ENCODE measurements around the gene FRMPD4. TPM values are rescaled to one million over a fixed set of nuclear protein-coding genes. Genes with fewer than 3 reads are reported as not detected.

Gene FRMPD4
- total RNA-seq, 1 experiment from 2014 or later, result 1.4 TPM

GRCh38 chrX:12767856-12768255 is 629.6 kb downstream of the FRMPD4 start:
- peaks cover 8% of the 10 kb centered on the region for H3K27me3 Mint-ChIP-seq (ENCODE audit: low read depth)
- H3K4me1 Mint-ChIP-seq, result no peaks in the 10 kb centered on the region
- ATAC-seq (no peak), DNase-seq (ENCODE audit: low spot score) (no peak)
- CTCF ChIA-PET, result no interaction called here
- no peaks in the 10 kb centered on the region for H3K36me3 Mint-ChIP-seq
- POLR2A ChIA-PET, result no interaction called here
- no peak overlapping the region for H3K27ac Mint-ChIP-seq
- H3K4me3 Mint-ChIP-seq, result no peak overlapping the region
- TF ChIP-seq ELF4 (CRISPR knock-in tag; IDR thresholded peaks at IDR 0.05; ENCODE audit: low read depth) (no peak), CREB1 (CRISPR knock-in tag; IDR thresholded peaks at IDR 0.05) (no peak), ZSCAN18 (CRISPR knock-in tag; IDR thresholded peaks at IDR 0.05) (no peak), MXD4 (CRISPR knock-in tag; IDR thresholded peaks at IDR 0.05; ENCODE audit: borderline replicate concordance) (no peak), SMAD4 (CRISPR knock-in tag; IDR thresholded peaks at IDR 0.05) (no peak), E2F4 (CRISPR knock-in tag; IDR thresholded peaks at IDR 0.05; ENCODE audit: borderline replicate concordance, low read depth) (no peak), CDX4 (CRISPR knock-in tag; IDR thresholded peaks at IDR 0.05; ENCODE audit: borderline replicate concordance) (no peak), SOX15 (CRISPR knock-in tag; IDR thresholded peaks at IDR 0.05) (no peak), MAX (CRISPR knock-in tag; IDR thresholded peaks at IDR 0.05) (no peak), RELA (CRISPR knock-in tag; IDR thresholded peaks at IDR 0.05; ENCODE audit: borderline replicate concordance) (no peak), JUN (CRISPR knock-in tag; IDR thresholded peaks at IDR 0.05) (no peak), ZNF671 (CRISPR knock-in tag; IDR thresholded peaks at IDR 0.05) (no peak), PRDM15 (CRISPR knock-in tag; IDR thresholded peaks at IDR 0.05) (no peak)
- TF ChIP-seq, protein P1, sequence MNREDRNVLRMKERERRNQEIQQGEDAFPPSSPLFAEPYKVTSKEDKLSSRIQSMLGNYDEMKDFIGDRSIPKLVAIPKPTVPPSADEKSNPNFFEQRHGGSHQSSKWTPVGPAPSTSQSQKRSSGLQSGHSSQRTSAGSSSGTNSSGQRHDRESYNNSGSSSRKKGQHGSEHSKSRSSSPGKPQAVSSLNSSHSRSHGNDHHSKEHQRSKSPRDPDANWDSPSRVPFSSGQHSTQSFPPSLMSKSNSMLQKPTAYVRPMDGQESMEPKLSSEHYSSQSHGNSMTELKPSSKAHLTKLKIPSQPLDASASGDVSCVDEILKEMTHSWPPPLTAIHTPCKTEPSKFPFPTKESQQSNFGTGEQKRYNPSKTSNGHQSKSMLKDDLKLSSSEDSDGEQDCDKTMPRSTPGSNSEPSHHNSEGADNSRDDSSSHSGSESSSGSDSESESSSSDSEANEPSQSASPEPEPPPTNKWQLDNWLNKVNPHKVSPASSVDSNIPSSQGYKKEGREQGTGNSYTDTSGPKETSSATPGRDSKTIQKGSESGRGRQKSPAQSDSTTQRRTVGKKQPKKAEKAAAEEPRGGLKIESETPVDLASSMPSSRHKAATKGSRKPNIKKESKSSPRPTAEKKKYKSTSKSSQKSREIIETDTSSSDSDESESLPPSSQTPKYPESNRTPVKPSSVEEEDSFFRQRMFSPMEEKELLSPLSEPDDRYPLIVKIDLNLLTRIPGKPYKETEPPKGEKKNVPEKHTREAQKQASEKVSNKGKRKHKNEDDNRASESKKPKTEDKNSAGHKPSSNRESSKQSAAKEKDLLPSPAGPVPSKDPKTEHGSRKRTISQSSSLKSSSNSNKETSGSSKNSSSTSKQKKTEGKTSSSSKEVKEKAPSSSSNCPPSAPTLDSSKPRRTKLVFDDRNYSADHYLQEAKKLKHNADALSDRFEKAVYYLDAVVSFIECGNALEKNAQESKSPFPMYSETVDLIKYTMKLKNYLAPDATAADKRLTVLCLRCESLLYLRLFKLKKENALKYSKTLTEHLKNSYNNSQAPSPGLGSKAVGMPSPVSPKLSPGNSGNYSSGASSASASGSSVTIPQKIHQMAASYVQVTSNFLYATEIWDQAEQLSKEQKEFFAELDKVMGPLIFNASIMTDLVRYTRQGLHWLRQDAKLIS (CRISPR knock-in tag; IDR thresholded peaks at IDR 0.05; ENCODE audit: borderline replicate concordance), result no peak
- TF ChIP-seq, protein P2, sequence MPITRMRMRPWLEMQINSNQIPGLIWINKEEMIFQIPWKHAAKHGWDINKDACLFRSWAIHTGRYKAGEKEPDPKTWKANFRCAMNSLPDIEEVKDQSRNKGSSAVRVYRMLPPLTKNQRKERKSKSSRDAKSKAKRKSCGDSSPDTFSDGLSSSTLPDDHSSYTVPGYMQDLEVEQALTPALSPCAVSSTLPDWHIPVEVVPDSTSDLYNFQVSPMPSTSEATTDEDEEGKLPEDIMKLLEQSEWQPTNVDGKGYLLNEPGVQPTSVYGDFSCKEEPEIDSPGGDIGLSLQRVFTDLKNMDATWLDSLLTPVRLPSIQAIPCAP (CRISPR knock-in tag; IDR thresholded peaks at IDR 0.05), result no peak
- TF ChIP-seq, protein P3, sequence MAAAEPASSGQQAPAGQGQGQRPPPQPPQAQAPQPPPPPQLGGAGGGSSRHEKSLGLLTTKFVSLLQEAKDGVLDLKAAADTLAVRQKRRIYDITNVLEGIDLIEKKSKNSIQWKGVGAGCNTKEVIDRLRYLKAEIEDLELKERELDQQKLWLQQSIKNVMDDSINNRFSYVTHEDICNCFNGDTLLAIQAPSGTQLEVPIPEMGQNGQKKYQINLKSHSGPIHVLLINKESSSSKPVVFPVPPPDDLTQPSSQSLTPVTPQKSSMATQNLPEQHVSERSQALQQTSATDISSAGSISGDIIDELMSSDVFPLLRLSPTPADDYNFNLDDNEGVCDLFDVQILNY (CRISPR knock-in tag; IDR thresholded peaks at IDR 0.05), result no peak
- TF ChIP-seq, protein P4, sequence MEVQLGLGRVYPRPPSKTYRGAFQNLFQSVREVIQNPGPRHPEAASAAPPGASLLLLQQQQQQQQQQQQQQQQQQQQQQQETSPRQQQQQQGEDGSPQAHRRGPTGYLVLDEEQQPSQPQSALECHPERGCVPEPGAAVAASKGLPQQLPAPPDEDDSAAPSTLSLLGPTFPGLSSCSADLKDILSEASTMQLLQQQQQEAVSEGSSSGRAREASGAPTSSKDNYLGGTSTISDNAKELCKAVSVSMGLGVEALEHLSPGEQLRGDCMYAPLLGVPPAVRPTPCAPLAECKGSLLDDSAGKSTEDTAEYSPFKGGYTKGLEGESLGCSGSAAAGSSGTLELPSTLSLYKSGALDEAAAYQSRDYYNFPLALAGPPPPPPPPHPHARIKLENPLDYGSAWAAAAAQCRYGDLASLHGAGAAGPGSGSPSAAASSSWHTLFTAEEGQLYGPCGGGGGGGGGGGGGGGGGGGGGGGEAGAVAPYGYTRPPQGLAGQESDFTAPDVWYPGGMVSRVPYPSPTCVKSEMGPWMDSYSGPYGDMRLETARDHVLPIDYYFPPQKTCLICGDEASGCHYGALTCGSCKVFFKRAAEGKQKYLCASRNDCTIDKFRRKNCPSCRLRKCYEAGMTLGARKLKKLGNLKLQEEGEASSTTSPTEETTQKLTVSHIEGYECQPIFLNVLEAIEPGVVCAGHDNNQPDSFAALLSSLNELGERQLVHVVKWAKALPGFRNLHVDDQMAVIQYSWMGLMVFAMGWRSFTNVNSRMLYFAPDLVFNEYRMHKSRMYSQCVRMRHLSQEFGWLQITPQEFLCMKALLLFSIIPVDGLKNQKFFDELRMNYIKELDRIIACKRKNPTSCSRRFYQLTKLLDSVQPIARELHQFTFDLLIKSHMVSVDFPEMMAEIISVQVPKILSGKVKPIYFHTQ (CRISPR knock-in tag; IDR thresholded peaks at IDR 0.05), result no peak
- TF ChIP-seq, protein P5, sequence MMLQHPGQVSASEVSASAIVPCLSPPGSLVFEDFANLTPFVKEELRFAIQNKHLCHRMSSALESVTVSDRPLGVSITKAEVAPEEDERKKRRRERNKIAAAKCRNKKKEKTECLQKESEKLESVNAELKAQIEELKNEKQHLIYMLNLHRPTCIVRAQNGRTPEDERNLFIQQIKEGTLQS (CRISPR knock-in tag; conservative IDR thresholded peaks at IDR 0.05), result no peak
- H3K9me3 Mint-ChIP-seq, result peaks cover 9% of the 10 kb centered on the region

Data from WTC11 (cell line).